Esophagus muscularis mucosa (tissue), 4 donors: Measurements from ENCODE around the gene DDO. TPM values are rescaled to one million over a fixed set of nuclear protein-coding genes. Genes with fewer than 3 reads are reported as not detected.

Source experiments
- DNase-seq: peaks from one replicate; pipeline ENCODE4 v3.0.0-alpha.2; 2017; ENCODE audit errors: extremely low spot score
- H3K27ac ChIP-seq, 4 donors: fragments of 200-600 bp; sonication (generic); replicated peaks in 1 of 4; 1 replicate in 3 of 4; 2 replicates in 1 of 4; pipeline ENCODE4 v1.5.1; 2016 to 2019; ENCODE audit warnings: mild to moderate bottlenecking in 1 of 4
- H3K27me3 ChIP-seq, 4 donors: fragments of 200-600 bp; sonication (generic); one replicate each; pipeline versions ENCODE4 v1.5.1 to v1.6.0; 2016 to 2019
- H3K36me3 ChIP-seq, 4 donors: fragments of 200-600 bp; sonication (generic); one replicate each; pipeline ENCODE4 v1.5.1; 2016 to 2019
- H3K4me1 ChIP-seq, 4 donors: fragments of 200-600 bp; sonication (generic); one replicate each; pipeline ENCODE4 v1.5.1; 2016 to 2019
- H3K4me3 ChIP-seq, 4 donors: fragments of 200-600 bp; sonication (generic); 1 replicate in 2 of 4; 2 replicates in 2 of 4; pipeline ENCODE4 v1.5.1; 2016 to 2019; ENCODE audit warnings: mild to moderate bottlenecking in 4 of 4, moderate library complexity in 1 of 4
- H3K9me3 ChIP-seq, 4 donors: fragments of 200-600 bp; sonication (generic); 1 replicate in 3 of 4; 2 replicates in 1 of 4; pipeline ENCODE4 v1.5.1; 2016 to 2019
- EP300 ChIP-seq: sonication (generic); formaldehyde crosslinking; IDR thresholded peaks from one replicate; pipeline ENCODE4 v1.6.1; 2017; ENCODE audit warnings: antibody characterized with exemption
- POLR2A ChIP-seq: fragments of 450-650 bp; IDR thresholded peaks from one replicate; pipeline ENCODE4 v1.6.1; 2017; ENCODE audit warnings: antibody characterized with exemption, moderate library complexity, mild to moderate bottlenecking, low read depth
- POLR2AphosphoS5 ChIP-seq, 2 donors: sonication (generic); formaldehyde crosslinking; IDR thresholded peaks; one replicate each; pipeline ENCODE4 v1.6.1; 2017; ENCODE audit warnings: antibody characterized with exemption in 2 of 2
- WGBS: methylation state at CpG from one replicate; pipeline ENCODE4 v1.1.5; 2018; 5-methylcytosine and 5-hydroxymethylcytosine counted together
- intact Hi-C: fragments of 100-400 bp; cut with DNase I; formaldehyde crosslinking; loops from one replicate; pipeline ENCODE4 v1.15.1; 2023
- total RNA-seq, 4 donors: library from RNA; depleted of rRNA; stranded (reverse); fragments of >200 nt; gene quantifications; one replicate each; pipeline versions ENCODE4 v1.1.0 to v1.2.1, GENCODE V29; 2016
- TF ChIP-seq, protein P1 (sequence below), 3 experiments: fragments of 200-600 bp in 2 of 3; fragments of 450-650 bp in 1 of 3; sonication (generic) in 2 of 3; IDR thresholded peaks; one replicate each; pipeline ENCODE4 v1.5.1; 2017 to 2019; ENCODE audit warnings: antibody characterized with exemption in 3 of 3, mild to moderate bottlenecking in 2 of 3, moderate library complexity in 1 of 3

DDO gene
- total RNA-seq, 4 donors from 2014 or later: 0.29 to 2.1 (median 1.1) TPM

GRCh38 chr6:110410511-110410910, 4.9 kb downstream of the DDO start:
- intact Hi-C loops: no loop called here
- Histone ChIP-seq H3K27me3 (no peaks in the 10 kb centered on the region), H3K27ac (no peak overlapping the region), H3K9me3 (no peaks in the 10 kb centered on the region), H3K4me1 (peaks cover 6 to 13% (median 12%) of the 10 kb centered on the region in 4 donors), H3K4me3 (no peak overlapping the region), H3K36me3 (peaks cover 0 to 9% (median 0%) of the 10 kb centered on the region in 4 donors)
- no peak for TF ChIP-seq EP300
- TF ChIP-seq POLR2AphosphoS5 (IDR thresholded peaks at IDR 0.05): no peak
- no peak for TF ChIP-seq POLR2A
- TF ChIP-seq, protein P1, sequence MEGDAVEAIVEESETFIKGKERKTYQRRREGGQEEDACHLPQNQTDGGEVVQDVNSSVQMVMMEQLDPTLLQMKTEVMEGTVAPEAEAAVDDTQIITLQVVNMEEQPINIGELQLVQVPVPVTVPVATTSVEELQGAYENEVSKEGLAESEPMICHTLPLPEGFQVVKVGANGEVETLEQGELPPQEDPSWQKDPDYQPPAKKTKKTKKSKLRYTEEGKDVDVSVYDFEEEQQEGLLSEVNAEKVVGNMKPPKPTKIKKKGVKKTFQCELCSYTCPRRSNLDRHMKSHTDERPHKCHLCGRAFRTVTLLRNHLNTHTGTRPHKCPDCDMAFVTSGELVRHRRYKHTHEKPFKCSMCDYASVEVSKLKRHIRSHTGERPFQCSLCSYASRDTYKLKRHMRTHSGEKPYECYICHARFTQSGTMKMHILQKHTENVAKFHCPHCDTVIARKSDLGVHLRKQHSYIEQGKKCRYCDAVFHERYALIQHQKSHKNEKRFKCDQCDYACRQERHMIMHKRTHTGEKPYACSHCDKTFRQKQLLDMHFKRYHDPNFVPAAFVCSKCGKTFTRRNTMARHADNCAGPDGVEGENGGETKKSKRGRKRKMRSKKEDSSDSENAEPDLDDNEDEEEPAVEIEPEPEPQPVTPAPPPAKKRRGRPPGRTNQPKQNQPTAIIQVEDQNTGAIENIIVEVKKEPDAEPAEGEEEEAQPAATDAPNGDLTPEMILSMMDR (IDR thresholded peaks at IDR 0.05): no peak
- WGBS: 78% methylated on average over 4 of the region's 4 CpGs
- DNase-seq: no peak

GRCh38 chr6:110409794-110410193, 5.6 kb downstream of the DDO start:
- intact Hi-C loops: no loop called here
- Histone ChIP-seq H3K4me1 (peaks cover 4 to 6% (median 5%) of the 10 kb centered on the region in 4 donors), H3K27ac (no peak overlapping the region), H3K4me3 (no peak overlapping the region), H3K27me3 (no peaks in the 10 kb centered on the region), H3K9me3 (no peaks in the 10 kb centered on the region), H3K36me3 (peaks cover 0 to 9% (median 0%) of the 10 kb centered on the region in 4 donors)
- TF ChIP-seq POLR2AphosphoS5 (IDR thresholded peaks at IDR 0.05) (no peak), EP300 (no peak), POLR2A (no peak)
- TF ChIP-seq, protein P1 (IDR thresholded peaks at IDR 0.05): no peak
- no peak for DNase-seq

GRCh38 chr6:110408901-110409300, 6.5 kb downstream of the DDO start:
- intact Hi-C loops: no loop called here
- H3K27me3 ChIP-seq: no peaks in the 10 kb centered on the region

GRCh38 chr6:110404607-110405006, 10.8 kb downstream of the DDO start:
- no peak overlapping the region for H3K27ac ChIP-seq
- H3K4me3 ChIP-seq: no peak overlapping the region
- H3K9me3 ChIP-seq: no peaks in the 10 kb centered on the region
- TF ChIP-seq, protein P1 (IDR thresholded peaks at IDR 0.05): no peak
- TF ChIP-seq POLR2A (no peak), EP300 (no peak), POLR2AphosphoS5 (IDR thresholded peaks at IDR 0.05) (no peak)
- H3K27me3 ChIP-seq: no peaks in the 10 kb centered on the region
- intact Hi-C loops: no loop called here
- DNase-seq: no peak
- peaks cover 0 to 9% (median 0%) of the 10 kb centered on the region in 4 donors for H3K36me3 ChIP-seq
- WGBS: 75% methylated on average over 8 of the region's 8 CpGs
- H3K4me1 ChIP-seq: peaks cover 0 to 9% (median 7%) of the 10 kb centered on the region in 4 donors

More at GRCh38 chr6:110408901-110409300, 6.5 kb downstream of the DDO start:
- no peak for DNase-seq
- peaks cover 0 to 9% (median 0%) of the 10 kb centered on the region in 4 donors for H3K36me3 ChIP-seq
- no peak overlapping the region for H3K4me3 ChIP-seq
- no peaks in the 10 kb centered on the region for H3K9me3 ChIP-seq
- 82% methylated on average over 5 of the region's 6 CpGs for WGBS
- peaks cover 0 to under 1% (median 0%) of the 10 kb centered on the region in 4 donors for H3K4me1 ChIP-seq
- no peak overlapping the region for H3K27ac ChIP-seq
- TF ChIP-seq, protein P1 (IDR thresholded peaks at IDR 0.05): no peak
- TF ChIP-seq POLR2AphosphoS5 (IDR thresholded peaks at IDR 0.05) (no peak), POLR2A (no peak), EP300 (no peak)

DNA sequence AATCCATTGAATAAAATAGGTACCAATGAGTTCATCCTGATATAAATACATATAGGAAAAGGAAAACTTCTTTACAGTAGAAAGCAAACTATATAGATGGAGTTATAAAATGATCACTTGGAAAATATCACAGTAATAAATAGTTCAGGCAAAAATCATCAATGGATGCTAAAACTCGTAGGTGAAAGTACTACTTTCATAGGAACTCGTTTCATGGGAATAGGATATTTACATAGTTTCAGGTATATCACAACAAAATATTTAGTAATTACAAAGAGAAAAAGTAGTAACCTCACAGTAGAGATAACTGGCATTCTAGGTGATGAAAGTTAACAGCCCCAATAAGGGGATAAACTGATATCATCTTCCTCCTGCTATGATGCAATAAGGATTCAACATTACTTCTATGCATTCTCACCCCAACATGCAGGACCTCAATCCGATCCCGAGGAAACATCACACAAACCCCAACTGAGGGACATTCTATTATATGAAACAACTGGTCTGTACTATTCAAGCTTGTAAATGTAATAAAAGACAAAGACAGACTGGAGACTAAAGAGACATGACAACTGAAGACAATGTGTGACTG, 13.7 kb downstream of the DDO start:
- 85% methylated on average over 4 of the region's 4 CpGs for WGBS
- no peaks in the 10 kb centered on the region for H3K9me3 ChIP-seq
- no peak for TF ChIP-seq POLR2AphosphoS5 (IDR thresholded peaks at IDR 0.05)
- TF ChIP-seq, protein P1 (IDR thresholded peaks at IDR 0.05): no peak
- TF ChIP-seq EP300: no peak
- no peak for TF ChIP-seq POLR2A
- DNase-seq: no peak
- H3K4me3 ChIP-seq: no peak overlapping the region
- intact Hi-C loops: no loop called here
- peaks cover 0 to 17% (median 13%) of the 10 kb centered on the region in 4 donors for H3K4me1 ChIP-seq
- H3K27ac ChIP-seq: no peak overlapping the region
- H3K27me3 ChIP-seq: no peaks in the 10 kb centered on the region
- no peaks in the 10 kb centered on the region for H3K36me3 ChIP-seq
